ENCODE results near the gene SH3RF1. TPM values are rescaled to one million over a fixed set of nuclear protein-coding genes. Genes with fewer than 3 reads are reported as not detected.

The SH3RF1 gene
- total and polyA plus RNA-seq, 2 of the 13 experiments (the other 11 are each of a cell fraction or from before 2014, with no cell fraction given) = 3.1 to 3.2 TPM

DNA sequence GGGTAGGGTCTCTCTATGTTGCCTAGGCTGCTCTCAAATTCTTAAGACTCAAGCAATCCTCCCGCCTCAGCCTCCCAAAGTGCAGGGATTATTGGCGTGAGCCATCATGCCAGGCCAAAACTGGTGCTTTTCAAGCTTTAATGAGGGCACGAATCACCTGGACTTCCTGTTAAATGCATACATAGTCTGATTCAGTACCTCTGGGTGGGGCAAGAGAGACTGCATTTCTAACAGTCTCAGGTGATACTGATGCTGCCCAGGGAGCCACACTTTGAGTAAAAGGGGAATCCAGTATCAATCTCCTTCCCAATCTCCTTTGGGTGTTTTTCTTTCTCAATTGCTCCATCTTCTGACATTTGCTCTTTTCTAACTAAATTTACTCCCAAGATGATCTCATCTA is 96.5 kb downstream of the SH3RF1 start (continued):
- TF ChIP-seq, protein P1, sequence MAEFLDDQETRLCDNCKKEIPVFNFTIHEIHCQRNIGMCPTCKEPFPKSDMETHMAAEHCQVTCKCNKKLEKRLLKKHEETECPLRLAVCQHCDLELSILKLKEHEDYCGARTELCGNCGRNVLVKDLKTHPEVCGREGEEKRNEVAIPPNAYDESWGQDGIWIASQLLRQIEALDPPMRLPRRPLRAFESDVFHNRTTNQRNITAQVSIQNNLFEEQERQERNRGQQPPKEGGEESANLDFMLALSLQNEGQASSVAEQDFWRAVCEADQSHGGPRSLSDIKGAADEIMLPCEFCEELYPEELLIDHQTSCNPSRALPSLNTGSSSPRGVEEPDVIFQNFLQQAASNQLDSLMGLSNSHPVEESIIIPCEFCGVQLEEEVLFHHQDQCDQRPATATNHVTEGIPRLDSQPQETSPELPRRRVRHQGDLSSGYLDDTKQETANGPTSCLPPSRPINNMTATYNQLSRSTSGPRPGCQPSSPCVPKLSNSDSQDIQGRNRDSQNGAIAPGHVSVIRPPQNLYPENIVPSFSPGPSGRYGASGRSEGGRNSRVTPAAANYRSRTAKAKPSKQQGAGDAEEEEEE (CRISPR knock-in tag; IDR thresholded peaks at IDR 0.05; ENCODE audit: borderline replicate concordance) = no peak
- TF ChIP-seq NFRKB (IDR thresholded peaks at IDR 0.05) (no peak), SNRNP70 (IDR thresholded peaks at IDR 0.05; ENCODE audit: low read depth, low read length) (no peak), MAZ (IDR thresholded peaks at IDR 0.05; ENCODE audit: borderline replicate concordance, low read depth, low read length) (no peak), MAZ (CRISPR knock-in tag; IDR thresholded peaks at IDR 0.05; ENCODE audit: low read depth) (no peak), ZNF354B (CRISPR knock-in tag; IDR thresholded peaks at IDR 0.05) (no peak), ZBTB20 (CRISPR knock-in tag; IDR thresholded peaks at IDR 0.05; ENCODE audit: borderline replicate concordance, low read depth) (no peak), ZNF878 (CRISPR knock-in tag; IDR thresholded peaks at IDR 0.05) (no peak), ISX (CRISPR knock-in tag; conservative IDR thresholded peaks at IDR 0.05) (no peak), GATAD1 (CRISPR knock-in tag; IDR thresholded peaks at IDR 0.05) (no peak), TEAD2 (CRISPR knock-in tag; IDR thresholded peaks at IDR 0.05) (no peak)

DNA sequence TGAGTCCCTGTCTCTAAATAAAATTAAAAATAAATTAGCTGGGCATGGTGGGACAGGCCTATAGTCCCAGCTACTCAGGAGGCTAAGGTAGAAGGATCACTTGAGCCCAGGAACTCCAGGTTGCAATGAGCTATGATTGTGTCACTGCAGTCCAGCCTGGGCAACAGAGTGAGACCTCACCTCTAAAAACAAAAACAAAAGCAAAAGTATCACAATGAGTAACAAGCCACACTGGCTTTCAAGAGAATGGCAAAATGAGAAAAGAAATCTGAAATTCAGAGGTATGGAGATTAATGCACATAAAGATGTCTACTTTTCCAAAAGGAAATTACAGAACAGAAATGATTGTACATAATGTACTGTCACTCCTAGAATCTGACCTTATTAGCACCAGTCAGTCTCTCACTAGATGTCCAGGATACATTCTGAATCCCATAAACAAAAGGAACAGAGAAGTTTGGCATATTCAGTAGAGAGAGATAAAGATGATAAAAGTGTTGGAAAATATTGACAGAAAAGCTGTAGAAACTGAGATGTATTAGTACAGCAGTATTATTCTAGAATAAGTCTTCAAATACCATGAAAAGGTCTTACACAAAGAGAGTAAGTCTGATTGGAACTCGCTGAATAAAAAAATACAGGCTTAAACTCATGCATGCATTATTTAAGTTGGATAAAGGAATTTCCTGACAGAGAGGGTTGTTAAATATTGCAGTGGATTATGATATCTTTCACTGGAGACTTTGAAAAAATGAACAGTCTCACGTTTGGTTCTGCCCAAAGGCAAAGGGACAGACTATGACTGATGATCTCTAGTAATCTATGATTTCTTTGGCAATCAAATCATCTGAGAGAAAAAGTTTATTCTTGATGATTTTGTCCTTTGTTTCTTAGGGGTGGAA is 102.5 kb downstream of the SH3RF1 start:
- Histone ChIP-seq H3K27ac (ENCODE audit: extremely low read length, insufficient read depth, low read length) (no peak overlapping the region), H3K4me1 (ENCODE audit: insufficient read depth, low read length) (no peaks in the 10 kb centered on the region), H3K9me3 (ENCODE audit: low read length) (no peaks in the 10 kb centered on the region), H4K20me1 (ENCODE audit: insufficient read depth, low read length) (no peaks in the 10 kb centered on the region), H3K4me3 (replicated peaks in 1 of 3; ENCODE audit: insufficient read depth in 1 of 3, low read depth in 2 of 3, low read length in 3 of 3) (no peak overlapping the region), H3K27me3 (ENCODE audit: control insufficient read depth in 1 of 2, insufficient read depth in 2 of 2, low read length in 2 of 2) (no peaks in the 10 kb centered on the region), H3K4me2 (ENCODE audit: low read depth, low read length) (no peak overlapping the region), H3K79me2 (ENCODE audit: insufficient read depth, low read length) (no peaks in the 10 kb centered on the region), H3K9ac (ENCODE audit: insufficient read depth, low read depth, low read length) (no peak overlapping the region), H3K36me3 (replicated peaks in 1 of 2; ENCODE audit: control insufficient read depth in 1 of 2, insufficient read depth in 2 of 2, low read length in 2 of 2) (no peaks in the 10 kb centered on the region; a peak in 1 of 5 replicates), H2AFZ (ENCODE audit: low read length) (no peak overlapping the region)
- CTCF ChIA-PET (ENCODE audit: low intra/inter-chr PET ratio, low total read pairs) = no interaction called here
- TF ChIP-seq, protein P2, sequence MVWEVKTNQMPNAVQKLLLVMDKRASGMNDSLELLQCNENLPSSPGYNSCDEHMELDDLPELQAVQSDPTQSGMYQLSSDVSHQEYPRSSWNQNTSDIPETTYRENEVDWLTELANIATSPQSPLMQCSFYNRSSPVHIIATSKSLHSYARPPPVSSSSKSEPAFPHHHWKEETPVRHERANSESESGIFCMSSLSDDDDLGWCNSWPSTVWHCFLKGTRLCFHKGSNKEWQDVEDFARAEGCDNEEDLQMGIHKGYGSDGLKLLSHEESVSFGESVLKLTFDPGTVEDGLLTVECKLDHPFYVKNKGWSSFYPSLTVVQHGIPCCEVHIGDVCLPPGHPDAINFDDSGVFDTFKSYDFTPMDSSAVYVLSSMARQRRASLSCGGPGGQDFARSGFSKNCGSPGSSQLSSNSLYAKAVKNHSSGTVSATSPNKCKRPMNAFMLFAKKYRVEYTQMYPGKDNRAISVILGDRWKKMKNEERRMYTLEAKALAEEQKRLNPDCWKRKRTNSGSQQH (CRISPR knock-in tag; IDR thresholded peaks at IDR 0.05; ENCODE audit: low read depth) = no peak
- TF ChIP-seq, protein P3, sequence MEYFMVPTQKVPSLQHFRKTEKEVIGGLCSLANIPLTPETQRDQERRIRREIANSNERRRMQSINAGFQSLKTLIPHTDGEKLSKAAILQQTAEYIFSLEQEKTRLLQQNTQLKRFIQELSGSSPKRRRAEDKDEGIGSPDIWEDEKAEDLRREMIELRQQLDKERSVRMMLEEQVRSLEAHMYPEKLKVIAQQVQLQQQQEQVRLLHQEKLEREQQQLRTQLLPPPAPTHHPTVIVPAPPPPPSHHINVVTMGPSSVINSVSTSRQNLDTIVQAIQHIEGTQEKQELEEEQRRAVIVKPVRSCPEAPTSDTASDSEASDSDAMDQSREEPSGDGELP (IDR thresholded peaks at IDR 0.05; ENCODE audit: borderline replicate concordance, low read depth) = no peak
- TF ChIP-seq, protein P4, sequence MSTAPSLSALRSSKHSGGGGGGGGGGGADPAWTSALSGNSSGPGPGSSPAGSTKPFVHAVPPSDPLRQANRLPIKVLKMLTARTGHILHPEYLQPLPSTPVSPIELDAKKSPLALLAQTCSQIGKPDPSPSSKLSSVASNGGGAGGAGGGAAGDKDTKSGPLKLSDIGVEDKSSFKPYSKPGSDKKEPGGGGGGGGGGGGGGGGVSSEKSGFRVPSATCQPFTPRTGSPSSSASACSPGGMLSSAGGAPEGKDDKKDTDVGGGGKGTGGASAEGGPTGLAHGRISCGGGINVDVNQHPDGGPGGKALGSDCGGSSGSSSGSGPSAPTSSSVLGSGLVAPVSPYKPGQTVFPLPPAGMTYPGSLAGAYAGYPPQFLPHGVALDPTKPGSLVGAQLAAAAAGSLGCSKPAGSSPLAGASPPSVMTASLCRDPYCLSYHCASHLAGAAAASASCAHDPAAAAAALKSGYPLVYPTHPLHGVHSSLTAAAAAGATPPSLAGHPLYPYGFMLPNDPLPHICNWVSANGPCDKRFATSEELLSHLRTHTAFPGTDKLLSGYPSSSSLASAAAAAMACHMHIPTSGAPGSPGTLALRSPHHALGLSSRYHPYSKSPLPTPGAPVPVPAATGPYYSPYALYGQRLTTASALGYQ (CRISPR knock-in tag; IDR thresholded peaks at IDR 0.05) = no peak
- DNase-seq (ENCODE audit: low spot score) (no peak), ATAC-seq (no peak), FAIRE-seq (no peak)
- in situ Hi-C loops (cut with HindIII; ENCODE audit: extremely low pct_ligation_motif_present, low pct_unique_long_range_greater_than_20kb) = no loop called here
- POLR2A ChIA-PET = no interaction called here
- BruUV-seq (replicated peaks) = no TSS peak
- intact Hi-C loops (cut with micrococcal nuclease; ENCODE audit: unreplicated experiment) = no loop called here
- WGBS (ENCODE audit: low lambda C conversion rate) = 90% methylated on average over 2 of the region's 2 CpGs

All from HepG2 (cell line).